ENCODE results near the gene MYD88.

Gene MYD88

GRCh38 chr3:38138349-38139190 is at the start of gene MYD88:
MYD88 (plus strand) TSS chr3:38138661; CDS start chr3:38138701, 40 bp downstream.
- DNase-seq, result peak; percentile 92

- no peak for DNase-seq
Measured at GRCh38 chr3:38089163-38089562, 49.3 kb upstream of the MYD88 start.

GRCh38 chr3:38090453-38090852 is 48.0 kb upstream of the MYD88 start:
- DNase-seq, result no peak

- DNase-seq, result no peak
Measured at GRCh38 chr3:38094999-38095398, 43.5 kb upstream of the MYD88 start.

GRCh38 chr3:38095669-38096483 is 42.6 kb upstream of the MYD88 start:
- DNase-seq, result no peak

- no peak for DNase-seq
Measured at GRCh38 chr3:38097446-38098375, 40.8 kb upstream of the MYD88 start.

GRCh38 chr3:38098376-38098723 is 40.1 kb upstream of the MYD88 start:
- DNase-seq, result no peak

GRCh38 chr3:38099518-38099917 is 38.9 kb upstream of the MYD88 start:
- DNase-seq, result no peak

- DNase-seq, result no peak
Measured at GRCh38 chr3:38100498-38100897, 38.0 kb upstream of the MYD88 start.

GRCh38 chr3:38101811-38102443 is 36.5 kb upstream of the MYD88 start:
- DNase-seq, result no peak

GRCh38 chr3:38102444-38102814 is 36.0 kb upstream of the MYD88 start:
- DNase-seq, result no peak

- no peak for DNase-seq
Measured at GRCh38 chr3:38105525-38105924, 32.9 kb upstream of the MYD88 start.

- no peak for DNase-seq
Measured at GRCh38 chr3:38107911-38108648, 30.4 kb upstream of the MYD88 start.

GRCh38 chr3:38108649-38109579 is 29.5 kb upstream of the MYD88 start:
- peak; percentile 53 for DNase-seq

GRCh38 chr3:38109580-38110313 is 28.7 kb upstream of the MYD88 start:
- DNase-seq, result no peak

- no peak for DNase-seq
Measured at GRCh38 chr3:38110314-38111050, 28.0 kb upstream of the MYD88 start.

- DNase-seq, result no peak
Measured at GRCh38 chr3:38111201-38111600, 27.3 kb upstream of the MYD88 start.

GRCh38 chr3:38111696-38112377 is 26.6 kb upstream of the MYD88 start:
- no peak for DNase-seq

GRCh38 chr3:38112378-38112761 is 26.1 kb upstream of the MYD88 start:
- DNase-seq, result no peak
